SK-N-SH treated with all-trans-retinoic acid at 6 μM for 48 hours (cell line): ENCODE data around the gene SULT1A2.
"Not testable (repeated sequence)": the region's sequence is repeated elsewhere in the genome, so short reads cannot be mapped to it uniquely, and the experiment has no call there.

Source experiments
- CSDC2 ChIP-seq: fragments of 250-450 bp; sonication (Bioruptor Pico); IDR thresholded peaks from 2 replicates; pipeline ENCODE4 v1.5.0; 2020; ENCODE audit warnings: mild to moderate bottlenecking, moderate library complexity
- ESRRG ChIP-seq: fragments of 250-450 bp; sonication (Bioruptor Pico); IDR thresholded peaks from 2 replicates; pipeline ENCODE4 v1.6.1; 2021; ENCODE audit warnings: mild to moderate bottlenecking
- POU6F1 ChIP-seq: fragments of 250-450 bp; sonication (Bioruptor Pico); IDR thresholded peaks from 2 replicates; pipeline ENCODE4 v1.8.0; 2021; ENCODE audit warnings: low read depth, mild to moderate bottlenecking, moderate library complexity, borderline replicate concordance
- PPARA ChIP-seq: fragments of 250-450 bp; sonication (Bioruptor Pico); IDR thresholded peaks from 2 replicates; pipeline ENCODE4 v1.5.0; 2020; ENCODE audit warnings: mild to moderate bottlenecking, borderline replicate concordance
- RARB ChIP-seq: fragments of 250-450 bp; sonication (Bioruptor Pico); IDR thresholded peaks from 2 replicates; pipeline ENCODE4 v1.8.0; 2021; ENCODE audit warnings: mild to moderate bottlenecking, moderate library complexity
- TCF4 ChIP-seq: fragments of 250-450 bp; sonication (Bioruptor Pico); IDR thresholded peaks from 2 replicates; pipeline ENCODE4 v1.8.0; 2021; ENCODE audit warnings: mild to moderate bottlenecking, moderate library complexity, borderline replicate concordance
- ZFP3 ChIP-seq: fragments of 250-450 bp; sonication (Bioruptor Pico); IDR thresholded peaks from 2 replicates; pipeline ENCODE4 v1.5.0; 2020; ENCODE audit warnings: mild to moderate bottlenecking, moderate library complexity

- TF ChIP-seq POU6F1 (CRISPR knock-in tag); TCF4; RARB; ESRRG (CRISPR knock-in tag); ZFP3 (CRISPR knock-in tag); CSDC2 (CRISPR knock-in tag); PPARA (CRISPR knock-in tag): not testable (repeated sequence)
These were observed 12.2 kb upstream of the SULT1A2 start for GRCh38 chr16:28608867-28609596.
